SK-N-SH (cell line): ENCODE results near the gene KIRREL2. TPM values are rescaled to one million over a fixed set of nuclear protein-coding genes. Genes with fewer than 3 reads are reported as not detected.
A peak's percentile ranks its signal among the peaks of the same experiment; 100 is the strongest.

ENCODE experiments used
- CTCF ChIA-PET: fragments of 300-600, 350-600 bp; formaldehyde crosslinking; extraction: SDS; loops from one replicate; lab custom pipeline; 2021; lab: Yijun Ruan, JAX
- POLR2A ChIA-PET: fragments of 350-600 bp; sonication (Branson Sonifier 250); formaldehyde crosslinking; extraction: SDS; loops from one replicate; lab custom pipeline; 2020; ENCODE audit warnings: antibody characterized with exemption, inconsistent platforms; lab: Yijun Ruan, JAX
- DNase-seq: peaks from one replicate; pipeline ENCODE4 v3.0.0; 2012
- H2AFZ ChIP-seq: fragments of 200-600 bp; sonication (generic); 2 replicates; pipeline ENCODE4 v1.8.1; 2016; ENCODE audit warnings: antibody characterized with exemption, mild to moderate bottlenecking, low read depth
- H3F3A ChIP-seq: fragments of 200-600 bp; sonication (generic); replicated peaks from 2 replicates; pipeline ENCODE3; 2016; ENCODE audit warnings: antibody characterized with exemption, mild to moderate bottlenecking; ENCODE audit not compliant: insufficient read depth
- H3K27ac ChIP-seq, 2 experiments: fragments of 200-500 bp in 1 of 2; fragments of 200-600 bp in 1 of 2; sonication (Bioruptor generic) in 1 of 2; sonication (generic), shearing (Covaris generic) in 1 of 2; 2 replicates each; pipeline versions ENCODE4 v1.5.1 to v1.6.1; 2014 to 2016; ENCODE audit warnings: low read depth in 2 of 2, inconsistent platforms in 1 of 2, low read length in 1 of 2, mild to moderate bottlenecking in 1 of 2, mixed read lengths in 1 of 2
- H3K27me3 ChIP-seq: fragments of 200-600 bp; sonication (generic), shearing (Covaris generic); 2 replicates; pipeline ENCODE4 v1.6.1; 2016; ENCODE audit warnings: mixed run types; ENCODE audit not compliant: insufficient read depth
- H3K36me3 ChIP-seq, 2 experiments: fragments of 200-500 bp in 1 of 2; fragments of 200-600 bp in 1 of 2; sonication (Bioruptor generic) in 1 of 2; sonication (generic) in 1 of 2; replicated peaks in 1 of 2; 2 replicates each; pipeline versions ENCODE3 to v1.5.1; 2014 to 2016; ENCODE audit warnings: low read length in 1 of 2, mild to moderate bottlenecking in 1 of 2; ENCODE audit not compliant: insufficient read depth in 2 of 2, control insufficient read depth in 1 of 2
- H3K4me1 ChIP-seq, 2 experiments: fragments of 200-500 bp in 1 of 2; fragments of 200-600 bp in 1 of 2; sonication (Bioruptor generic) in 1 of 2; sonication (generic), shearing (Covaris generic) in 1 of 2; 2 replicates each; pipeline versions ENCODE4 v1.5.1 to v1.6.1; 2014 to 2016; ENCODE audit warnings: low read depth in 1 of 2, low read length in 1 of 2, mixed run types in 1 of 2; ENCODE audit not compliant: insufficient read depth in 2 of 2, control insufficient read depth in 1 of 2
- H3K4me2 ChIP-seq: fragments of 200-600 bp; sonication (generic), shearing (Covaris generic); 2 replicates; pipeline ENCODE4 v1.6.1; 2017; ENCODE audit warnings: mixed run types
- H3K4me3 ChIP-seq, 2 experiments: fragments of 200-500 bp in 1 of 2; fragments of 200-600 bp in 1 of 2; sonication (Bioruptor generic) in 1 of 2; sonication (generic), shearing (Covaris generic) in 1 of 2; 2 replicates each; pipeline versions ENCODE4 v1.5.1 to v1.8.1; 2014 to 2016; ENCODE audit warnings: low read depth in 2 of 2, inconsistent platforms in 1 of 2, low read length in 1 of 2, mild to moderate bottlenecking in 1 of 2, mixed read lengths in 1 of 2, moderate library complexity in 1 of 2
- H3K79me2 ChIP-seq: fragments of 200-600 bp; sonication (generic); 2 replicates; pipeline ENCODE4 v1.8.1; 2017; ENCODE audit warnings: mild to moderate bottlenecking; ENCODE audit not compliant: insufficient read depth
- H3K9ac ChIP-seq: fragments of 200-600 bp; sonication (generic); 2 replicates; pipeline ENCODE4 v1.6.1; 2017; ENCODE audit warnings: mixed run types
- H3K9me2 ChIP-seq: fragments of 200-600 bp; sonication (generic); 2 replicates; pipeline ENCODE4 v1.6.1; 2017; ENCODE audit warnings: mixed run types
- H3K9me3 ChIP-seq: fragments of 200-600 bp; sonication (generic); 2 replicates; pipeline ENCODE4 v1.6.1; 2017; ENCODE audit warnings: mixed run types, mild to moderate bottlenecking, moderate library complexity
- H4K20me1 ChIP-seq: fragments of 200-600 bp; sonication (generic); 2 replicates; pipeline ENCODE4 v1.6.1; 2017; ENCODE audit warnings: mild to moderate bottlenecking, mixed run types; ENCODE audit not compliant: insufficient read depth
- CHD2 ChIP-seq: fragments of 150-350 bp; IDR thresholded peaks from 2 replicates; pipeline ENCODE4 v1.6.1; 2018; ENCODE audit warnings: low read length; ENCODE audit not compliant: partially characterized antibody
- EP300 ChIP-seq, 2 experiments: IDR thresholded peaks; 2 replicates each; pipeline versions ENCODE4 v1.4.0 to v1.6.1; 2012; ENCODE audit warnings: borderline replicate concordance in 1 of 2, low read depth in 1 of 2, low read length in 1 of 2
- FOSL2 ChIP-seq: IDR thresholded peaks from 2 replicates; pipeline ENCODE4 v1.4.0; 2012; ENCODE audit warnings: low read depth, mild to moderate bottlenecking, moderate library complexity, borderline replicate concordance
- GATA2 ChIP-seq: sonication (generic); formaldehyde crosslinking; IDR thresholded peaks from 2 replicates; pipeline ENCODE4 v1.5.0; 2020; ENCODE audit warnings: mild to moderate bottlenecking, missing genetic modification reagents
- NFIC ChIP-seq: IDR thresholded peaks from 2 replicates; pipeline ENCODE4 v1.4.0; 2012; ENCODE audit warnings: borderline replicate concordance
- RCOR1 ChIP-seq: fragments of 150-350 bp; IDR thresholded peaks from 2 replicates; pipeline ENCODE4 v1.6.1; 2017; ENCODE audit warnings: antibody characterized with exemption, low read length
- RXRA ChIP-seq: IDR thresholded peaks from 2 replicates; pipeline ENCODE4 v1.4.0; 2012; ENCODE audit warnings: low read depth, mild to moderate bottlenecking, borderline replicate concordance
- TAF1 ChIP-seq: IDR thresholded peaks from 2 replicates; pipeline ENCODE4 v1.6.1; 2012; ENCODE audit warnings: low read depth, mild to moderate bottlenecking, low read length, moderate library complexity, borderline replicate concordance
- YY1 ChIP-seq: IDR thresholded peaks from 2 replicates; pipeline ENCODE4 v1.4.0; 2012; ENCODE audit warnings: low read depth, mild to moderate bottlenecking
- WGBS: methylation state at CpG from one replicate; pipeline ENCODE4 v1.1.6; 2017; ENCODE audit warnings: low lambda C conversion rate; 5-methylcytosine and 5-hydroxymethylcytosine counted together
- polyA plus RNA-seq, 3 experiments: library from polyadenylated mRNA; depleted of rRNA; stranded (reverse); fragments of >200 nt; gene quantifications; 2 replicates each; pipeline ENCODE4 v1.2.3, GENCODE V29; 2012
- TF ChIP-seq, protein P1 (sequence below): IDR thresholded peaks from 2 replicates; pipeline ENCODE4 v1.4.0; 2012; ENCODE audit warnings: low read depth, borderline replicate concordance
- TF ChIP-seq, protein P2 (sequence below): IDR thresholded peaks from 2 replicates; pipeline ENCODE4 v1.4.0; 2012; ENCODE audit warnings: low read depth
- TF ChIP-seq, protein P3 (sequence below): IDR thresholded peaks from 2 replicates; pipeline ENCODE4 v1.4.0; 2012; ENCODE audit warnings: low read depth, borderline replicate concordance

KIRREL2 gene
- polyA plus RNA-seq, 1 of the 3 experiments (the other 2 are of a cell fraction), result 0.21 TPM

DNA sequence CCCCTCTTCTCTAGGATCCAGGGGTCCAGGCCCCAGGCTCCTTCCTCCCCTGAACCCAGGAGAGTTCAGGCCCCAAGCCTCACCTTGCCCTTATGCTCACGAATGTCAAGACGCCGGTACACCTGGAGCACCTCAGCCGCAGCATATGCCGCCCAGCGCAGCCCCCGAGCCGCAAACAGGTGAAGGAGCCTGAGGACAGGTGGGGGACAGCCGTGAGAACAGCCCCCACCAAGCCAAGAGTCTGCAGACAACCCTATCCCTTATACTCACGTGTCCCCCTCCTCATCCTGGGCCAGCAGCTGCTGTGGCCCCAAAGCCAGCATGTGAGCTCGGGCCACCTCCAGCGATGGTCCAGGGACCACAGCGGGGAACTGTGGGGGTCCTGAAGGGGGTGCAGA, 39.9 kb downstream of the KIRREL2 start:
- Histone ChIP-seq H3K9ac (no peak overlapping the region), H3K4me1 (peaks cover 5 to 13% of the 10 kb centered on the region in 2 experiments; a peak in 3 of 4 replicates), H3F3A (peaks cover 9% of the 10 kb centered on the region), H4K20me1 (no peaks in the 10 kb centered on the region), H3K27me3 (no peaks in the 10 kb centered on the region), H3K79me2 (peaks cover 11% of the 10 kb centered on the region; the same call in 1 of the 2 replicates), H3K9me2 (no peaks in the 10 kb centered on the region), H2AFZ (no peak overlapping the region), H3K36me3 (peaks cover 0 to 10% of the 10 kb centered on the region in 2 experiments), H3K4me3 (no peak overlapping the region), H3K9me3 (no peaks in the 10 kb centered on the region), H3K27ac (no peak overlapping the region), H3K4me2 (no peak overlapping the region)
- no peak for DNase-seq
- TF ChIP-seq, protein P1, sequence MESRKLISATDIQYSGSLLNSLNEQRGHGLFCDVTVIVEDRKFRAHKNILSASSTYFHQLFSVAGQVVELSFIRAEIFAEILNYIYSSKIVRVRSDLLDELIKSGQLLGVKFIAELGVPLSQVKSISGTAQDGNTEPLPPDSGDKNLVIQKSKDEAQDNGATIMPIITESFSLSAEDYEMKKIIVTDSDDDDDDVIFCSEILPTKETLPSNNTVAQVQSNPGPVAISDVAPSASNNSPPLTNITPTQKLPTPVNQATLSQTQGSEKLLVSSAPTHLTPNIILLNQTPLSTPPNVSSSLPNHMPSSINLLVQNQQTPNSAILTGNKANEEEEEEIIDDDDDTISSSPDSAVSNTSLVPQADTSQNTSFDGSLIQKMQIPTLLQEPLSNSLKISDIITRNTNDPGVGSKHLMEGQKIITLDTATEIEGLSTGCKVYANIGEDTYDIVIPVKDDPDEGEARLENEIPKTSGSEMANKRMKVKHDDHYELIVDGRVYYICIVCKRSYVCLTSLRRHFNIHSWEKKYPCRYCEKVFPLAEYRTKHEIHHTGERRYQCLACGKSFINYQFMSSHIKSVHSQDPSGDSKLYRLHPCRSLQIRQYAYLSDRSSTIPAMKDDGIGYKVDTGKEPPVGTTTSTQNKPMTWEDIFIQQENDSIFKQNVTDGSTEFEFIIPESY, result no peak
- TF ChIP-seq CHD2, result no peak
- TF ChIP-seq NFIC, result no peak
- no peak for TF ChIP-seq TAF1
- WGBS, result 95% methylated on average over 9 of the region's 13 CpGs
- POLR2A ChIA-PET, result interaction anchor here (1.2 kb wide), 1 partner anchor 218 kb away, joined by 3 read pairs; the partner anchor contains the start of genes POLR2I and TBCB
- CTCF ChIA-PET, result interaction anchor here (3.0 kb wide), 1 partner anchor 36 kb away, joined by 11 read pairs; no protein-coding TSS in a partner anchor

DNA sequence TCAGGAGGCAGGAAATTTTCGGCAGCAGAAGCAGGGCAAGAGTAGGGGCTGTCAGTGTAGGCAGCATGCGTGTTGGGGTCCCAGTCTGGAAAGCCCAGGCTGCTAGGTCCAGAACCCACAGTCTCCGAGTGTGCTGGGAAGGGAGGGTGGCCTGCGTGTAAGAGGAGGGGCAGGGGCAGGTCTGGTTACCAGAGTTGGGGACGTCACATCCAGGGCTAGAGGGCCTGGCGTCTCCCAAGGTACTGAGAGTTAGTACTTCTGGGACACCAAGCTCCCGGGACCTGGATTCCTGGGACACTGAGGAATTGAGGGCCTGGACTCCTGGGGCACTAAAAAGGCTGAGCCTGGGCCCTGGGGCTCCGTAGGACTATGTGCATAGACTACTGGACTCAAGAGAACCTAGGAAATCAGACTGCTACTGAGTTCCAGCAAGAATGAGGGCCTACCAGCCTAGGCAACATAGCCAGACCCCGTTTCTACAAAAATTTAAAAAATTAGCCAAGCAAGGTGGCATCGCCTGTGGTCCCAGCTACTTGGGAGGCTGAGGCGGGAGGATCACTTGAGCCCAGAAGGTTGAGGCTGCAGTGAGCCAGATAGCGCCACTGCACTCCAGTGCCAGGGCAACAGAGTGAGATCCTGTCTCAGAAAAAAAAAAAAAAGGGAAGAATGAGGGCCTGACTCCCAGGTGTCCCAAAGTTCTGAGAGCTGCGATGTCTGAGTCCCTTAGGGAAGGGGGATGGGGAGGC, 41.2 kb downstream of the KIRREL2 start:
- Histone ChIP-seq H3K9me3 (no peaks in the 10 kb centered on the region), H3K36me3 (peaks cover 0 to 5% of the 10 kb centered on the region in 2 experiments), H3K79me2 (peaks cover 11% of the 10 kb centered on the region; the same call in 1 of the 2 replicates), H3K9ac (no peak overlapping the region), H3F3A (peaks cover 10% of the 10 kb centered on the region), H3K4me3 (peak overlapping the region in 1 of 2 experiments; percentile 100; a peak in 1 of 4 replicates), H3K4me2 (peak overlapping the region; percentile 100), H4K20me1 (no peaks in the 10 kb centered on the region), H3K4me1 (peaks cover 8 to 22% of the 10 kb centered on the region in 2 experiments; a peak in 3 of 4 replicates), H3K27ac (no peak overlapping the region), H3K27me3 (no peaks in the 10 kb centered on the region), H2AFZ (no peak overlapping the region), H3K9me2 (no peaks in the 10 kb centered on the region)
- ChIA-PET CTCF (interaction anchor here (1.0 to 3.0 kb wide), 4 partner anchors 8 to 35 kb away, joined by 3 to 11 read pairs (median 4); no protein-coding TSS in a partner anchor), POLR2A (interaction anchor here (0.6 kb wide), 1 partner anchor 113 kb away, joined by 3 read pairs; no protein-coding TSS in a partner anchor)
- TF ChIP-seq EP300 (IDR thresholded peaks at IDR 0.05; ENCODE audit: borderline replicate concordance in 1 of 2, low read depth in 1 of 2, low read length in 1 of 2) (no peak), FOSL2 (no peak), RCOR1 (no peak), YY1 (no peak), GATA2 (CRISPR knock-in tag) (no peak), RXRA (no peak)
- TF ChIP-seq, protein P2, sequence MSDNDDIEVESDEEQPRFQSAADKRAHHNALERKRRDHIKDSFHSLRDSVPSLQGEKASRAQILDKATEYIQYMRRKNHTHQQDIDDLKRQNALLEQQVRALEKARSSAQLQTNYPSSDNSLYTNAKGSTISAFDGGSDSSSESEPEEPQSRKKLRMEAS, result no peak
- TF ChIP-seq, protein P3, sequence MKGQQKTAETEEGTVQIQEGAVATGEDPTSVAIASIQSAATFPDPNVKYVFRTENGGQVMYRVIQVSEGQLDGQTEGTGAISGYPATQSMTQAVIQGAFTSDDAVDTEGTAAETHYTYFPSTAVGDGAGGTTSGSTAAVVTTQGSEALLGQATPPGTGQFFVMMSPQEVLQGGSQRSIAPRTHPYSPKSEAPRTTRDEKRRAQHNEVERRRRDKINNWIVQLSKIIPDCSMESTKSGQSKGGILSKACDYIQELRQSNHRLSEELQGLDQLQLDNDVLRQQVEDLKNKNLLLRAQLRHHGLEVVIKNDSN, result no peak
- DNase-seq, result peak; percentile 18
- WGBS, result 95% methylated on average over 11 of the region's 13 CpGs
